SIG-M5 (cell line): ENCODE results near the gene TMTC2.
"Not testable (repeated sequence)": the region's sequence is repeated elsewhere in the genome, so short reads cannot be mapped to it uniquely, and the experiment has no call there.

ENCODE experiments used
- DNase-seq: peaks from one replicate; lab custom pipeline; 2025; lab: John Stamatoyannopoulos, UW

Gene TMTC2

DNA sequence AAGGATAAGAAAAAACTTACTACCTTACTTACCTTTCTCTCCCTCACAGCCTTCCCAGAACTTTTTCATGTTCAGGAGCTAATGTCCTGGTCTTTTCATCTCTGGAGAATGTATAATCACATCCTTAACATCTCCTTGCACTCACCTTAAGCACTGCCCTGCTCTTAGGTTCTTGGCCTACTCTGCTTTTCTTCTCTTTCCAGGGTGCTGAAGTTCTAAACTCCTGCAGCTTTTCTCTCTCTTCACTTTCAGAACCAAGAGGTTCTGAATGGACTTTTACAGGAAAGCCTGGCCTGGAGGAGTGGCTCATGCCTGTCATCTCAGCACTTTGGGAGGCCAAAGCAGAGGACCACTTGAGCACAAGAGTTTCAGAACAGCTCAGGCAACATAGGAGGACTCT lies 101.9 kb downstream of the TMTC2 start:
- no peak for DNase-seq

DNA sequence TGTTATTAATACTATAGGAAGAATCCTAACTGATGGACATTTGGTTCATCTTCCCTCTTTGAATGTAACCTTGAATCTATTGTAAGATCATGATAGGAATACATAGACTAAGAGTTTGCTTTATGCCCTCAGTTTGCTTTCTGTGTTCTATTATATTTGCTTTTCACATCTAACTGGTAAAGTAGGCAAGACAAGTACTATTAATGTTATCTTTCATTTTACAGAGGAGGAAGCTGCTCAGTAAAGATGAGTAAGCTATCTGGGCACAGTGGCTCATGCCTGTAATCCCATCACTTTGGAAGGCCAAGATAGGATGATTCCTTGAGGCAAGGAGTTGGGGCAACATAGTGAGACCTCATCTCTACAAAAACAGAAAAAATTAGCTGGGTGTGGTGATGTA lies 103.0 kb downstream of the TMTC2 start:
- no peak for DNase-seq

DNA sequence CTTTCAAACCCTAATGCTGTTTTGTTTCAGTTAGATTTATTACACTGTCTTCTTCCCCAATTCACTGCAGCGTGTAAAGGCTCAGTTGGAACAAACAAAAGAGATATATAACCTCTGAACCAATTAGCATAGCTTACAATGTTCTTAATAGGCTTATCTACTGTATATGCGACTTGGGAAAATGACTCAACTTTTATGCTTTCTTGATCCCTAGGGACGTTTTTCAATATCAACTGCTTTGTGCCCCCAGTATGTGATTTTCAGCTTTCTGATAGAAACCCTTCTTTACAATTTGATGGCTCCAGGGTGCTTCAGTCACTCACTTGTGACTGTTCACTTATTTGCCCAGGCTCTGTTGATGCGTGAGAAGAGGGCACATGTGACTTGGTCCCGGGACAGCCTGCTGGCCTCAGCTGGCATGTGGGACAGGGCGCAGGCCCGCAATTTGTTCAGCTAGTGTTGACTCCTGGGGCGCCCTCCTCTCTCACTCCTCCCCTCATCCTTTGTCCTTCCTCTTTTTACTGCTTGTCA lies 107.1 kb downstream of the TMTC2 start:
- DNase-seq = no peak

DNA sequence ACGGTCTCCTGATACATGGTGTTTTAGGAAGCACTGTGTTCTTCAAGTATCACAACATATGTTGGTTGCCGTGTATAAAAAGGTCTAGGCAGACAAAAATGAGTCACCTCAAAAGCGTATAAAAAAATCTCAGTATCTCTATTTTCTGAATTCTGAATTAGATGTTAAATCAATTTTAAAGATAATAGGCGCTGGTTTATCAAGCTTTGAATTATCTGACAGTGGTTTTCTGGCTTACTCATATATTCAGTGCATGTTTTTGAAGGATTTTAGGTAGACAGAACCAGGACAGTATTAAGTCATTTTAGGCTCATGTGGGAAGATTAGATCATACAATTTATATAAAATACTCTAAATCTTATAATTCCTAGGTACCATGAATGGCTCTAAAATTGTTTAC lies 110.8 kb downstream of the TMTC2 start:
- no peak for DNase-seq

DNA sequence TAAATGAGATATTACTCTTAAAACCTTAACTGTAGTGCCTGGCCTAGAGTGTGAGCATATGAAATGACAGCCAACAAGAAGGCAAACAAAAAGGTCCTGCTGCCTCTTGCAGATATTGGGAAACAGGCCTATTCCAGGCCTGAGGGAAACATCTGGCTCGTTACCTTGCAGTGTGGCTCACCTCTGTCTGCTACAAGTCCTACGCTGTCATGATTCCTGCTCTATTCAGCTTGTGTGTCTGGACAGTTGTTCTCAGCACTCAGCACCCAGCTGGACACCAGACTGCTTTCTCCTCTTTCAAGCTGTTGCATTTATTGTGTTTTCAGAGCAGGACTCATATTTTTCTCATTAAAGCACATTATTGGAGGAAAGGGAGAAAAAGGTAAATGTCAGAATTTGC lies 113.5 kb downstream of the TMTC2 start:
- no peak for DNase-seq

DNA sequence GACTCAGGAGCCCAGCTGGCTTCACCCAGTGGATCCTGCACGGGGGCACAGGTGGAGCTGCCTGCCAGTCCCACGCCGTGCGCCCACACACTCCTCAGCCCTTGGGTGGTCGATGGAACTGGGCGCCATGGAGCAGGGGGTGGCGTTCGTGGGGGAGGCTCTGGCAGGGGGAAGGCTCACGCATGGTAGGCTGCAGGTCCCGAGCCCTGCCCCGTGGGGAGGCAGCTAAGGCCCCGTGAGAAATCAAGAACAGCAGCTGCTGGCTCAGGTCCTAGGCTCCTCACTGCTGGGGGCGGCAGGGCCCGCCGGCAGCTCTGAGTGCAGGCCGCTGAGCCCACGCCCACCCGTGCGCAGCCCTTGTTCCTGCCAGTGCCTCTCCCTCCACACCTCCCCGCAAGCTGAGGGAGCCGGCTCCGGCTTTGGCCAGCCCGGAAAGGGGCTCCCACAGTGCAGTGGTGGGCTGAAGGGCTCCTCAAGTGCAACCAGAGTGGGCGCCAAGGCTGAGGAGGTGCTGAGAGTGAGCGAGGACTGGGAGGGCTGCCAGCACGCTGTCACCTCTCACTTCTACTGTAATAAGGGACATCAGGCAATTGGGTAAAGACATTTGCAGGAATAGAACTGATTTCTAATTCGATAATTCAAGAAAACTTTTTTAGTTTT lies 115.4 kb downstream of the TMTC2 start:
- no peak for DNase-seq

DNA sequence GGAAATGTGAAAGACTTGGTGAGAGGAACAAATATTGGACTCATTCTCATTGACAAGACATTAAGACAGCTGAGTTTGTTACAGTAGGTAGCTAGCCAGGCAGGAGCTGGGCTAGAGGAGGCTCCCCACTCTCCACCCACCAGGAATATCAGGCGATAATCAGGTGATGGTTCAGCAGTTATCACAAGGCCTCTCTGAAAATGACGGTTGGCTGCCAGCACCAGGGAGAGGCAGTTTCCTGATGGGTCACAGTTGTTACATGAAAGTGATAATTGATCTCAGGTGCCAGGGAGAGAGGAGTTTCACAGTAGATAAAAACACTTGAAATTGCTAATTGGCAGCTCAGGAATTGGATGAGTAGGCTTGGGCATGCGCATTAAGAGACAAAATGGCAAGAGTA lies 116.5 kb downstream of the TMTC2 start:
- DNase-seq = no peak

DNA sequence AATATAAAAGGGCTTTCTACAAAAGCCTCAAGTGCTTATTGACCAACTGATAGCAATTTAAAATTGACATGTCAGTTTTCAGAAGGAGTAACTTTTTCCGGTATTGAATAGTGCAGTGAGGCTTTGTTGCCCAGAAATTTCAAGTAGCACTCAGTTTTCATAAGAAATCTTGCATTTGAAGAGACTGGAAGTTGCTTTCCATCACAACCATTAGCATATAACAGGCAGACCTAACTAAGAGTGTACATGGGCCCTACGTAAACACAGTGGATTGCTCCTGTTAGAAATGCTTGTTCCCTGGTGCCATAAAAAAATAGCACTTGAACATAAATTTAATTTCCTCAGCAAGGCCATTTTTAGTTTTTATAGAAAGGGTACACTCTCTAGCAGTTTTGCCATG lies 117.9 kb downstream of the TMTC2 start:
- no peak for DNase-seq

DNA sequence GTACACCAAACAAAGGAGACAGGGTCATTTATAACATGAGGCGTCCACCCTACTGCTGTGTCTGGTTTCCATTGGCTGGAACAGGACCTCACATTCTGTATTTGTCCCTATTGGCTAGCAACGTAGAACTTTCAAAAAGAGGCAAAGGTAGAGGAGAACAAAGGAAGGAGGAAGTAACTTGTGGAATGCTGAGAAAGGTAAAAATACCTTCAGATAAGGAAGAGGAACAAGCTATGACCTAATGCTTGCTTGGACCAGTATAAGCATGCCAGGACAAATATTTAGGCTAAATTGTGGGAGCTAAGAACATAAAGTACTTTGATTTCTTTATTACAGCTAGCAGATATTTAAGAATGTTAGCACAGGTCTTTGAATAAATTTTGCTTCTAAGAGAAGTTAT lies 118.3 kb downstream of the TMTC2 start:
- not testable (repeated sequence) for DNase-seq

DNA sequence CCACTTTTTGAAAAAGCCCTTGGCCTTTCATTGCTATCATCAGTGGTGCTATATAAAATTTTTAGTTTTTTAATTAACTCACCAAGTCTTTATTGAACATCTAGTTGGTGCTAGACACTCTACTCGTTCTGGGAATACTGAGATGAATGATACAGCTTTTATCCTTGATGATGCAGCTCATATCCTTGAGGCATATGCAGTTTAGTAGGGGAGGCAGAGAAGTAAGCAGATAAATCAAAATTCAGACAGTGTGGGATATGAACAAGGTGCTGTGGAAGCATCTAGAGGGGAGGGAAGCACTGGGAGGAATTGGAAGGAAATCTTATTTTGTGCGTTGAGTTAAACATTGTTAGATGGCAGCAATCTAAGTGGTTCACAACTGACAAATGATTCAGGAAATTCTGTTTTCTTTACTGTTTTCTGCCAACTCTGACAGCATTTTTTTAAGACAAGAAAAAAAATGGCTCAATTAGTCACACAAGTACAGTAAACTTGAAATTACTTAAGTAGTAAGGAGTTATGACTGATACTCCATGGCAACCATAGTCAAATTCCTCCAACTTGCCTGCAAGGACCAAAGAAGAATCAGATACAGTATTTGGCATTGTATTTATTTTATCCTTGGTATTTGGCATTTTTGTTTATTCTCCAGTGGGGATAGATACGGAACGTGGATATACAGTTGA lies 119.2 kb downstream of the TMTC2 start:
- DNase-seq = no peak

DNA sequence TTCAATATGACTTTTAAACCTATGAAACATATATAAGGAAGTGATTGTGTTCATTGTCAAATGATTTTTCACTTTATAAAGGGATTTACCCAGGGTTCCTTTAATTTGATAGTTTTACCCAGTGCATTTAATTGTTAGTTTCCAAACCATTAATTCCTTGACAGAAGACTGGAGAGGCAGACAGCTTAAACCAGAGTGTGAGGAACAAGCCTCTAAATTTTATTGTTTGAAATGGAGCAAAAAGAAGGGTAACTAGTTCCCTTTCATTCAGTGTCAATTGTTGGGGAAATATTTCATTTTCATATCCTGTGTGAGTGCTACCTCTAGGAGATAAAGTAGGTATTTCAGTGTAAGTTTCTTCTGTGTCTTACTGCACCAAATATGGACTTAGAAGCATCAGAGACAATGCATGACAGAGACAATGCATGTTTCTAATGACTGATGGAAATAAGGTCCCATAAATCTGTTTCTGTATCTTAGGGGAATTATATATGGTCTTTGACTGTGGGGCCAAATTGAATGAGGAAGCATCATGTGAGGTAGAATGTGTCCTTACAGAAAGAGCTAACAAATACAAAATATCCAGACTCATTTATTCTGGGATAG lies 120.5 kb downstream of the TMTC2 start:
- DNase-seq = no peak

DNA sequence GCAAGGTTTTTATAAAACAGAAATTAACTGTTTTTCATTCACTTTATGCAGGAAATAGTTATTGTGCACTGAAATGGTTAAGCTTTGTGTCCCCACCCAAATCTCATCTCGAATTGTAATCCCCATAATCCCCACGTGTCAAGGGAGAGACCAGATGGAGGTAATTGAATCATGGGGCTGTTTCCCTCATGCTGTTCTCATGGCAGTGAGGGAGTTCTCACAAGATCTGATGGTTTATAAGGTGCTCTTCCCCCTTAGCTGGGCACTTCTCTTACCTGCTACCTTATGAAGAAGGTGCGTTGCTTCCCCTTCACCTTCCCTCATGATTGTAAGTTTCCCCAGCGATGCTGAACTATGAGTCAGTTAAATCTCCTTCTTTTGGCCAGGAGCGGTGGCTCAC lies 123.9 kb downstream of the TMTC2 start:
- no peak for DNase-seq

DNA sequence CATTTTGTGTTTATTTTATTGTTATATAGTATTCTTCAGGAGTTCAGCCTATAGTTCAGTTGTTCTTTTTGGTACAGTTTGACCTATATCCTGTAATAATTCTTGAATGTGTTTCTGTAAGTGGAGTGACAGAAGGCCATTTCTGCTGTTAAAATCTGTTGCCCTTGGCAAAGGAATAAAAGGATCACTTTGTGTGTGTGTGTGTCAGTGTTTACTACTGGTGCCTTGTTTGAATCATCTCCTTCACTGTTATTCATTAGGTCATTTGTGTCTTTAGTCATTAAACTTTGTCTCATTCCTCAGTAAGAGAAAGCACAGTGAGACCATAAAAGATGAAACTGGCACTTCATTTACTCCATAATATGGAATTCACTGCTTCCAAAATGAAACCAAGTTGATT lies 130.7 kb downstream of the TMTC2 start:
- DNase-seq = no peak

DNA sequence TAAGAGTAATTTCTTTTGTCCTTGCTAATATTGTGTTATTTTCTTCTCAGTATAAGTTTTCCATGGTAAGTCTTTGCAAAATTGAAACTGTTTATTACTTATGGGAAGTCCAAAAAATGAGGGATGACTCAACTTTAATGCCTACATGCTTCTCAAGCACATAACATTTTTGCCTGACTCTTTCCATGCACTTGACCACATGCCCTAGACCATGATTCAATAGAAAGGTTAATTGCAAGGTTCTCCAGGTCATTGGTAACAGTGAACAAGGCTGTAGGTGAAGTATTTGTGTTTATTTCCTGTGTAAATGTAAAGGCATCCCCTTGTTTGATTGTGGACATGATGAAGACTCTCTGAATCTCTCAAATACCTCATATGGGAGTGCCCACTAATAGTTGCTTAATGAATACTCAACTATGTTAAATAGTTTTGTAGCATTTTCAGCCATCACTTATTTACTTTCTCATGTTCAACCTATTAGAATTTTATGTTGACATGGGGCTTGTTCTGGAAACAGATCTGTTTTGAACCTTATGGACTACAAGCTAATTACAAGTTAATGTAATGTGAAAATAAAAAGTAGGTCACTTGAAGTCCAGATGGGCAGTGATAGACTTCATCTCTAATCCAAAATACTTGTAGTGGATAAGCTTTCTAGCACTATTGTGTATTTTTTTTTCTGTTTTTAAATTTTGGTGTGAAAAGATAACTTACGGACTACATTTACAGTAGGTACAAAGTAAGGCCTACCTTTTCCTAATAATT lies 131.7 kb downstream of the TMTC2 start:
- no peak for DNase-seq

DNA sequence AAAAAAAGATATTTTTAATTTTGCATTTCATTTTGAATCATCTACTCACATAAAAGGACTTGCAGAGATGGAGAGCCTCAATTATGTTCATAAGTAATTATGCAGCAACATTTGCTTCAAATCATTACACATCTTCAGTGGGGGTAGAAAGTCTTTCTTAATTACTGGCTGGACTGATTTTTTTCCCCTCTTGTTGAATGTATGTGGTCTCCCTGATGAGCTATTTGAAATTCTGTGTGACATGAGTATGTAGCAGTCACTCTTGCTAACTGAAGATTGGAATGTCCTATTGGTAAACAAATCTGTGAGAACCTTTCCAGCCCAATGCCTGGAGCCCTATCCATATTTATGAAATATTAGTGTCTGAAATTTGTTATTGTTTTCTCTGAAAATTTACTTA lies 139.8 kb downstream of the TMTC2 start:
- DNase-seq = no peak

DNA sequence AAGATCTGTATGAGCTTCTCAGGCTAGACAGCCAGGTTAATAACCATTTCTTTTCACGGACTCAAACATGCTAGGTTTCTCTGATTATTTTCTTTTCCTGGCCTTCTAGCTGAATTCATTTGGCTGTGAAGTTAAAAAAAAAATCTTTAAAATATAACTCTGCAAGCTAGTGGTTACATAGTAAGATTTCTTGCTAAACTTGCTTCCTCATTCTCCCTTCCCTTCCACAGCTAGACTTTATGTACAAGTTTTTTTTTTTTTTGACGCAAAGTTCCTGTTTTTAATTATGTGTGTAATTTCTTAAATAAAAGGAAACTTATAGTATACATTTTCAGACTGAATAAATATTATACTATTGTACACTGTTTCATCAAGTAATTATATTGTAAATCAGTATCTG lies 145.4 kb downstream of the TMTC2 start:
- DNase-seq = peak; percentile 61

DNA sequence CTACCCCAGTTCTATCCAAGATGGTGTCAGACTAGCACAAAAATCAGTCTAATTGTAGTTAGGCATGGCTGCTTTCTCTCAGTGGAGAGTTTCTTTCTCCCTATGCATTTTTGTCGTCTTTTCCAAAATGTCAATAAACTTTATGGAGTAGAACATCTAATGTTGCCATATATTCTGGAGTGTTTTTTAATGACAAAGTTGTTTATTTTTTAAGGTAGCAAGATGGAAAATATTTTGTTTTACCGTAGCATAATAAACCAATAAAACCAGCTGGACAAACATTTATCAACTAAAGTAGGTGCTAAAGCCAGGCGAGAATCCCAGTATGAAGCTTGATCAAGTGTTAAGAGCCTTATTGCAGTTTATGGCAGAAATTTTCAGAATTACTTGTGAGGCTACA lies 146.3 kb downstream of the TMTC2 start:
- no peak for DNase-seq

DNA sequence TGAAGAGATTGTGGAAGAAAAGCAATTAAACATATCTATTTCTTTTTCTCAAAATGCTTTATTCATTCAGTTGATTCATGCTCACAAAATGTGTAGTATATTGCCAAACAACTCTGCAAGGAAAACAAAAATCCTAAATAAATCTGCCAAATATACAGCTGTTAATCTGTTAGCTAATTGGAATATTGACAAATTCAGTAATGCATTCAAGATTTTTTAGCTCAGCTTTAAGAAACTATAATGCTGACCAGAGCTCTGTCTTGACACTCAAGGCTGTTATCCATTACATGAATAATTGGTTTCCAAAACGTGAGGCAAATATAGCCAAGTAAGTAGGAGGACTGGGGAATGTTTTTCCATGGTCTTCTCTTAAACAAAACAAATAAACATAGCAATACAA lies 146.8 kb downstream of the TMTC2 start:
- DNase-seq = no peak

DNA sequence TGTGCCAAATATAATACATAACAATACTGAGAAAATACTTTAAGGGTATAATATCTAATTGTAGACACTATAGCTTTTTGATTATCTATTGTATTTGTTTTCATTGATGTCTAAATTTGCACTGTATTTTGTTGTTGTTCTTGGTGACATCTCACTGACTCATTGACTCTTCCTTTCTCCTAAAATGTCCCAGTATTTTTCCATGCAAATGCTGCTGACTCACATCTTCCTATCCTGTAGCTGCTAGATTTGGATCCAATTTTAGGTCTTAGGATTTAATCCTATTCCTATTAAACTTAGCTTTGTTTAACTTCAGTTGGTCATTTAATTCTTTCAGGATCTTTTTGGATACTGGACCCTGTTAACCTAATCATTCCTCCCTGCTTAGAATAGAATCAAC lies 148.5 kb downstream of the TMTC2 start:
- no peak for DNase-seq

DNA sequence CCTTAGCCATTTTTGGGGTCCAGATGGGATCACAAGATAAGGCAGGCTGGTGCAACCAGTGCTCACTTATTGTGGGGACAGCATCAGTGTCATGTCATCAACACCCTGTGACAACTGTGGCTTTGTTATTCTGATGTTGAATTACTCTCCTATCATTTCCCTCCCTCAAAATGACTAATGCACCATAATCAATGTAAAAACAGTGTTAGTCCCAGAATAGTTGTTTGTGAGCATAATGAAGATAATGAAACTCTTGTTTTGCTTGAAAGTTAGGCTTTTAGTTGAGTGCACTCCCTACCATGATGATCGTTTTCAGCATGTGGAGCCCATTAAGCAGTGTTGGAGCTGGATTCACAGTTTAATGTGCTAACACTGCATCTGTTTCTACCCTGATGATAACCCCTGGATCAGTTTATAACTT lies 151.4 kb downstream of the TMTC2 start:
- no peak for DNase-seq

DNA sequence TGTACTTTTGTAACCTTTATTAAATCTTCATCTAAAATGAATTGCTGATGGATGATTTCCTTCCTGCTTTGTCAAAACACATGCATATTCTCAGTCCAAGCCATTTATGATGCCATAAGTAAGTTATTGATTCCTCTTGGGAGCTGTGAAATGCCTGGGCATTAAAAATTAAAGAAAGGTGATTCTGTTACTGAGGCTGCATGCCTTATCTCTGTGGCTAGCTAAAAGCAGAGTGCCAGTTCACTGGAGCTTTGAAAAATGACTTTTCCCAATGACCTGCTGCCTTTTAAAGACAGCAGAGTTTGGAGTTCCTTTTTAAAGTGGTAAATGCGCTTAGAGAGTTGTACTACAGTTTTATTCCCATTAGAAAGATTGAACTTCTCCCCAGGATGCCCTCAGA lies 152.1 kb downstream of the TMTC2 start:
- no peak for DNase-seq

DNA sequence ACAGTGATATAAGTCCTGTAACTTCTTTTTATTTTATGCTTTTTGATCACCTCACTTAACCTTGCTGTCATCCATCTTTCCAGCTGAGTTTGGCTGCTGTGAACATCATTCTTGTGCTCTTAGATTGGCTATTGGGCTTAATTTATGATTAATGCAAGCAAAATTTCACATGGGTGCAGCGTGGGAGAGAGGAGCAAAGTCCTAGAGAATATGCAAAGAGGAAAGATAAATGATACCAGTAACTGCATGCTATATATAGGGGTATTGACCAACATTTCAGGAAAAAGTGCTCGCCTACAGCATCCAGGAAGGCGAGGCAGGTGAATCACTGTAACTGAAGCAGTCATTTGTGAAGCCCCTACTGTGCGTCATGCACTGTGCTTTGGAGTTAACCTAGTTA lies 153.1 kb downstream of the TMTC2 start:
- DNase-seq = no peak

DNA sequence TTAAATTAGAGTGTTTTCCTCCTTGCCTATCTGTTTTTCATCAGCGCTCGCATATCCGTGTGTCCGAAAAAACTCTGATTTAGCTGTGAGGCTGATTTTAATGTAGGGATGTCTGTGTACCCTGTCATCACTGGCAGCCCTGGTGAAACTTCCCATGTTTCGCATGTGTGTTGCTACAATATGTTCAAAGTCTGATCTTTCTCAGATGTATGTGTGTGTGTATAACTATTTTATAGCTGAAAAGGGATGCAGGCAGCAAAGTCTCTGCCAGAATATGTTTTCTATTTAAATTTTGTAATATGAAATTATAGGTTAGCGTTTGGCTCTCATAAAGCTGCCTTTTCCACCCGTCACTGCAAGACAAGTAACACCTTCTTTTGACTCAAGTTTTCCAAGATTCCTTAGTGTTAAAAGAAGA lies 154.8 kb downstream of the TMTC2 start:
- no peak for DNase-seq
